ENCODE data around the gene ALDH3A2.

Gene ALDH3A2

GRCh38 chr17:19723964-19724363, 75.4 kb downstream of the ALDH3A2 start:
- DNase-seq (ENCODE audit: low read depth), result no peak
- no peak for TF ChIP-seq CTCF (IDR thresholded peaks at IDR 0.05; ENCODE audit: control insufficient read depth, insufficient read depth, low read depth, low read length, missing control alignments)
- H3K4me3 ChIP-seq (ENCODE audit: control insufficient read depth, low read depth, low read length), result no peak overlapping the region

- no peak overlapping the region for H3K4me3 ChIP-seq (ENCODE audit: control insufficient read depth, low read depth, low read length)
- no peak for DNase-seq (ENCODE audit: low read depth)
- TF ChIP-seq CTCF (IDR thresholded peaks at IDR 0.05; ENCODE audit: control insufficient read depth, insufficient read depth, low read depth, low read length, missing control alignments), result no peak
These were observed 76.2 kb downstream of the ALDH3A2 start for GRCh38 chr17:19724501-19725420.

GRCh38 chr17:19725486-19725885, 76.9 kb downstream of the ALDH3A2 start:
- TF ChIP-seq CTCF (IDR thresholded peaks at IDR 0.05; ENCODE audit: control insufficient read depth, insufficient read depth, low read depth, low read length, missing control alignments), result no peak
- no peak overlapping the region for H3K4me3 ChIP-seq (ENCODE audit: control insufficient read depth, low read depth, low read length)
- no peak for DNase-seq (ENCODE audit: low read depth)

- H3K4me3 ChIP-seq (ENCODE audit: control insufficient read depth, low read depth, low read length), result no peak overlapping the region
- no peak for DNase-seq (ENCODE audit: low read depth)
- TF ChIP-seq CTCF (IDR thresholded peaks at IDR 0.05; ENCODE audit: control insufficient read depth, insufficient read depth, low read depth, low read length, missing control alignments), result no peak
These were observed 78.3 kb downstream of the ALDH3A2 start for GRCh38 chr17:19726631-19727376.
